ENCODE measurements around the gene PPM1F. TPM values are rescaled to one million over a fixed set of nuclear protein-coding genes. Genes with fewer than 3 reads are reported as not detected.

PPM1F gene
- total and polyA plus RNA-seq, 9 donors: 38.0 to 63.9 (median 53.6) TPM

DNA sequence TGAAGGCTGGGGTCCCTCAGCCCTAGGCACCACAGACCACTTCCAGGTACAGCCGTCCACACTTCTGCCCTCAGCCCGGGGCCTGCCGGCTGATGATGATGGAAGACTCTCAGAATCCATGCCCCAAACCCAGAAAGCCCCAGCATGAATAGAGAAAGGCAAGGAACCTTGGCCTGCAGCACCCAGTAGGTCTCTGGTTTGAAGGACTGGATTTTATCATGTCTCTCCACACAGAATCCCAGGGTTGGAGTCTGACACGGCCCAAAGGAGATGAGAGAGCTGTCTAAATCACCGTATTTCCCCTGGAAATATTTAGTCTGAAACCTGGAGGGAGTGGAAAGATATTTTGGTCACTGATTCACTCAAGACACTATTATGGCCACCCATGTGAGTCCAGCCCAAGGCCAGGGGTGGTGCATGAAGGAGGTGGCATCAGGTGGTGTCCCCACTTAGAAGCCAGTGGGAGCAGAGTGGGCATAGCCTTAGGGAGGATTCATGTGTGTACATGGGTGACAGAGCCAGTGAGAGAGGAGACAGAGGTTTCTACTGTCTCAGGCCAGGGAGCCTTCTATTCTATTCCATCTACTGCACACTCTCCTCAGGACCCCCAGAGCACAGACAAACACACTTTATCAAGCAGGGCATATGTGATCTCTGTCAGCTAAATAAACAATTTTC, 15.9 kb upstream of the PPM1F start:
- Histone ChIP-seq H3K4me1 (ENCODE audit: control insufficient read depth, insufficient read depth, low read length) (peaks cover 7% of the 10 kb centered on the region), H3K36me3 (ENCODE audit: control insufficient read depth, insufficient read depth, low read length) (peaks cover 94% of the 10 kb centered on the region), H3K9me3 (replicated peaks; ENCODE audit: control insufficient read depth, low read depth, low read length) (no peaks in the 10 kb centered on the region), H3K27ac (ENCODE audit: low read length) (no peak overlapping the region), H3K4me3 (ENCODE audit: low read length) (no peak overlapping the region), H3K27me3 (ENCODE audit: control insufficient read depth, insufficient read depth, low read length) (no peaks in the 10 kb centered on the region)
- no CpG with 5 or more reads among the region's 5 CpGs for WGBS (ENCODE audit: insufficient coverage)
- DNase-seq: no peak

DNA sequence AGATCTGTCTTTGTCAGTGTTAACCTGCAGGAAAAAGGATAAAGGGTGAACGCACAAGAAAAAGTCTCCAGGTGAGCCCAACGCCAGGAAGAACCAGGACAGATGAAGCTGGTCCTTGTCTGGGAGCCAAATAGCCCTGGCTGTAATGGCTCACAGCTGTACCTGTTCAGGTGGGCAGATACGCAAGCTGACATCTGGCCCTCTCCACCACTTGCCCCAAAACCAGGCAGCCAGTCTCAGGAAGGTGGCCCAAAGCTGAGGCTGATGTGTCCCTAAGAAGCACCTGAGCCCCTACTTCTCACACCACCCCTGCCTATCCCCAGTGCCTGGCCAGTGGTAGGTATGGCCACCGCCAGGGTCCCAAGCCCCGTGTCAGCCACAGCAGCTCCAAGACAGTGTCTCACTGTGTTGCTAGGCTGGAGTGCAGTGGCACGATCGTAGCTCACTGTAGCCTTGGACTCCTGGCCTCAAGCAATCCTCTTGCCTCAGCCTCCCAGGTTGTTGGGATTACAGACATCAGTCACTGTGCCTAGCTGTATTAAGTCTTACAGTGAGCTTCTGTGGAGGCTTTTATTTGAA, 15.1 kb upstream of the PPM1F start:
- H3K27me3 ChIP-seq (ENCODE audit: control insufficient read depth, insufficient read depth, low read length): no peaks in the 10 kb centered on the region
- H3K27ac ChIP-seq (ENCODE audit: low read length): no peak overlapping the region
- 96% methylated on average over 6 of the region's 7 CpGs for WGBS (ENCODE audit: insufficient coverage)
- no peak for DNase-seq
- H3K4me1 ChIP-seq (ENCODE audit: control insufficient read depth, insufficient read depth, low read length): peaks cover 7% of the 10 kb centered on the region
- no peaks in the 10 kb centered on the region for H3K9me3 ChIP-seq (replicated peaks; ENCODE audit: control insufficient read depth, low read depth, low read length)
- no peak overlapping the region for H3K4me3 ChIP-seq (ENCODE audit: low read length)
- peaks cover 94% of the 10 kb centered on the region for H3K36me3 ChIP-seq (ENCODE audit: control insufficient read depth, insufficient read depth, low read length)

DNA sequence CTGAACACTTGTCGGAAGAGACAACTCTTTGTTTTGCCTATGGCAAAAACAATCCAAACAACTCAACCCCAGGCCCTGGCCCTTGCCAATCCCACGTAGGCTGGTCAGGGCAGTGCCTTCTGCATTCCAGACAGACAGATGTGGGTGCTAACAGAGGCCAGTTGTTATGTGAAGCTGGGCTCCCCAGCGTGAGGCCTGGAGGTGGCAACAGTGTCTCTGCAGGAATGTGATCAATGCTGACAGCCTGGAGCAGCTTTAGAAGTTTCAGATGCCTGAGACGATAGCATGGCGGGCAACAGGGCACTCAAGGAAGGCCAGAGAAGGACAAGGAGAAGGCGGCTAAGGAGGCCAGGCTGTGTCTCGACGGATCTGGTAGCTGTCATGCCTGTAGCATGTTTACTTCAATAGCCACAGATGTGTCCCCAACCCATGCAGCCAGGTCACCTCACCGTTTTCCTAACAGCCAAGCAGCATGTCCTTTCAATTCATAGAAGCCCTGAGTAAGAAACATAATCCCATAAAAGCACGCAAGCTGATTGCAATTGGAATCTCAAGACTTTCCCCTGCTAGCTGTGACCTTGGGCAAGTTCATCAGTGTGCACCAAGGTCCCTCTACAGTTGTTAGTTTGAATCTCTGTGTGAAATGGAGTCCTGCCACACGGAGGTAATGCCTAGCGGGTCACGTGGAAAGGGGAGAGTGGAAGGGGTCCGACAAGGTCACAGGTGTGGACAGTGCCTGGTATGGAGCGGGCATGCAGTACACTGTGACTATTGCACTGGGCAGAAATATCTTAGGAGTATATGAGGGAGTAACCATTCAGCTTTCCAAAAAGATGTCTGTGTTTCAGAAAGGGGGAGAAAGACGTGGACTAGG, 14.2 kb upstream of the PPM1F start:
- H3K27me3 ChIP-seq (ENCODE audit: control insufficient read depth, insufficient read depth, low read length): no peaks in the 10 kb centered on the region
- H3K4me1 ChIP-seq (ENCODE audit: control insufficient read depth, insufficient read depth, low read length): peaks cover 7% of the 10 kb centered on the region
- 95% methylated on average over 14 of the region's 16 CpGs for WGBS (ENCODE audit: insufficient coverage)
- no peak overlapping the region for H3K27ac ChIP-seq (ENCODE audit: low read length)
- H3K4me3 ChIP-seq (ENCODE audit: low read length): no peak overlapping the region
- peaks cover 96% of the 10 kb centered on the region for H3K36me3 ChIP-seq (ENCODE audit: control insufficient read depth, insufficient read depth, low read length)
- H3K9me3 ChIP-seq (replicated peaks; ENCODE audit: control insufficient read depth, low read depth, low read length): no peaks in the 10 kb centered on the region
- no peak for DNase-seq

DNA sequence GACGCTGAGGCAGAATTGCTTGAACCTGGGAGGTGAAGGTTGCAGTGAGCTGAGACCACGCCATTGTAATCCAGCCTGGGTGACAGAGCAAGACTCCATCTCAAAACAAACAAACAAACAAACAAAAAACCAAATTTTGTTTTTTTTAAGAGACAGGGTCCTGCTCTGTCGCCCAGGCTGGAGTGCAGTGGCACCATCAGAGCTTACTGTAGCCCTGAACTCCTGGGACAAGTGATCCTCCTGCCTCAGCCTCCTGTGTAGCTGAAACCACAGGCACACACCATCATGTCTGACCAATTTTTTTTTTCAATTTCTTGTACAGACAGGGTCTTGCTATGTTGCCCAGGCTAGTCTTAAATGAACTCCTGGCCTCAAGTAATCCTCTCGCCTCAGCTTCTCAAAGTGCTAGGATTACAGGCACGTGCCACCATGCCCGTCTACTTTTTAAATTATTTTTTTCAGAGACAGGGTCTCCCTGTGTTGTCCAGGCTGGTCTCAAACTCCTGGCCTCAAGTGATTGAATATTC, 13.2 kb upstream of the PPM1F start:
- H3K9me3 ChIP-seq (replicated peaks; ENCODE audit: control insufficient read depth, low read depth, low read length): no peaks in the 10 kb centered on the region
- H3K27ac ChIP-seq (ENCODE audit: low read length): no peak overlapping the region
- H3K27me3 ChIP-seq (ENCODE audit: control insufficient read depth, insufficient read depth, low read length): no peaks in the 10 kb centered on the region
- no peak overlapping the region for H3K4me3 ChIP-seq (ENCODE audit: low read length)
- H3K36me3 ChIP-seq (ENCODE audit: control insufficient read depth, insufficient read depth, low read length): peaks cover 96% of the 10 kb centered on the region
- H3K4me1 ChIP-seq (ENCODE audit: control insufficient read depth, insufficient read depth, low read length): peaks cover 10% of the 10 kb centered on the region
- WGBS (ENCODE audit: insufficient coverage): 96% methylated on average over 4 of the region's 6 CpGs
- DNase-seq: no peak

DNA sequence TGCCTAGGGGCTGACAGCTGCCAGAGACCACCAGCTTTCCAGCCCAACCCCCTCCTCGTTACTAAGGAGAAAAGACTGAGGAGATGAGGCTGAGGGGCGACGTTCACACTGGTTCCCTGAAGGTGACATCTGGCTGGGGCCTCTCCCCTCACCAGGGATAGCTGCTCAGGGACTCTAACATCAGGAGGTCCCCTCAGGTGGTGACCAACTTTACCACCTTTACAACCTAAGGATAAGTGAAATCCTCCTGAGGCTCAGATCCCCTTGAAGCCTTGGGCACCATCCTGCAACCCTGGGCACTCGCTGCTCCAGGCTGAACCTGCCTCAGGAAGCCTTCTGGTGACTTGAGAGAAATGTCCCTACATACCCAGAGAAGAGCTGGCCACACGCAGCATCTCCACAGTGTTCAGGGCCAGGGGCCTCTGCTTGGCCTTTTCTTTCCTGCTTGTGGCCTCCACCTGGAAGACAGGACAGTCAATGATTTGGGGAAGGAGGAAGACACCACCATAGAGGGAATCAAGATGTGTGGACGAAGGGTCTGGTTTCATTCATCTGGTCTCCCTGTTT, 12.4 kb upstream of the PPM1F start:
- Histone ChIP-seq H3K27ac (ENCODE audit: low read length) (no peak overlapping the region), H3K9me3 (replicated peaks; ENCODE audit: control insufficient read depth, low read depth, low read length) (no peaks in the 10 kb centered on the region), H3K36me3 (ENCODE audit: control insufficient read depth, insufficient read depth, low read length) (peaks cover 95% of the 10 kb centered on the region), H3K4me1 (ENCODE audit: control insufficient read depth, insufficient read depth, low read length) (peaks cover 18% of the 10 kb centered on the region), H3K27me3 (ENCODE audit: control insufficient read depth, insufficient read depth, low read length) (no peaks in the 10 kb centered on the region), H3K4me3 (ENCODE audit: low read length) (no peak overlapping the region)
- no peak for DNase-seq
- WGBS (ENCODE audit: insufficient coverage): 100% methylated on average over 1 of the region's 6 CpGs

DNA sequence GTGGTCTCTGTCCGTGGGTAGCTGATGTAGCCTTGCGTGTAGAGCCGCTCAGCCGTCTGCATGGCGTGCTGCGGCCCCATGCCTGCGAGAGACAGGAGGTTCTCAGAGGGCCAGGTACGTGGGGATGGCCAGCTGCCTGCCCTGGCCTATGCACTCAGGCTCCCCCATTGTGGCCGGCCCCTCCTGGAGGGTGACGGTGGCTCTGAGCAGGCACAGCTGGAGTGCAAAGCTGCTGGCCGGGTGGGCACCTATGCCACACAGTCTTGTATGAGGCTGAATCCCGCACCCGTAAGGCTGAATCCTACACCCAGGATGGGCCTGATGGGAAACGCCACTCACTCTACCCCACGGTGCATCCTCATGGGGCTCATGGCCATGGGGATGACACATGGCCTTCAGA, 11.6 kb upstream of the PPM1F start:
- H3K27ac ChIP-seq (ENCODE audit: low read length): no peak overlapping the region
- no peaks in the 10 kb centered on the region for H3K27me3 ChIP-seq (ENCODE audit: control insufficient read depth, insufficient read depth, low read length)
- no peak overlapping the region for H3K4me3 ChIP-seq (ENCODE audit: low read length)
- 96% methylated on average over 13 of the region's 15 CpGs for WGBS (ENCODE audit: insufficient coverage)
- DNase-seq: no peak
- H3K9me3 ChIP-seq (replicated peaks; ENCODE audit: control insufficient read depth, low read depth, low read length): no peaks in the 10 kb centered on the region
- H3K36me3 ChIP-seq (ENCODE audit: control insufficient read depth, insufficient read depth, low read length): peaks cover 95% of the 10 kb centered on the region
- H3K4me1 ChIP-seq (ENCODE audit: control insufficient read depth, insufficient read depth, low read length): peaks cover 21% of the 10 kb centered on the region

DNA sequence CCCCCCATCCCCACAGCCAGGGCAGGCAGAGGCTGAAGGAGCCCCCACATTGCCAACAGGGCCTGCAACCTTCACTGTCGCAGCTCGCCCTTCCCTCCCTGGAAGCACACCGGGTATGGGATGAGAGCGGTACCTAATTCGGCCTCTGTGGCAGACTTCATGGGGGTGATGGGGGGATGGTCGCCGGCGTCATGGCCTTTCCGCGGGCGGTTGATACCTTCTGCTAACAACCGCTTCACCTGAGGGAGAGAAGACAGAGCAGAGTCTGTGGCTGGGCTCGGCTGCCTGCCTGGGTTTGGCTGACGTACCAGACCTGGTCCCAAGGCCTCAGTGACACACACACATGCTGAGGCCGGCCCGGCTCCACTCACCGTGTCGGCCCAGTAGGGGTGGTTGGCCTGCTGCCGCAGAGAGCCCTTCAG, 11.2 kb upstream of the PPM1F start:
- Histone ChIP-seq H3K27ac (ENCODE audit: low read length) (no peak overlapping the region), H3K4me1 (ENCODE audit: control insufficient read depth, insufficient read depth, low read length) (peaks cover 21% of the 10 kb centered on the region), H3K27me3 (ENCODE audit: control insufficient read depth, insufficient read depth, low read length) (no peaks in the 10 kb centered on the region), H3K4me3 (ENCODE audit: low read length) (no peak overlapping the region), H3K9me3 (replicated peaks; ENCODE audit: control insufficient read depth, low read depth, low read length) (no peaks in the 10 kb centered on the region), H3K36me3 (ENCODE audit: control insufficient read depth, insufficient read depth, low read length) (peaks cover 96% of the 10 kb centered on the region)
- 94% methylated on average over 14 of the region's 19 CpGs for WGBS (ENCODE audit: insufficient coverage)
- DNase-seq: no peak

DNA sequence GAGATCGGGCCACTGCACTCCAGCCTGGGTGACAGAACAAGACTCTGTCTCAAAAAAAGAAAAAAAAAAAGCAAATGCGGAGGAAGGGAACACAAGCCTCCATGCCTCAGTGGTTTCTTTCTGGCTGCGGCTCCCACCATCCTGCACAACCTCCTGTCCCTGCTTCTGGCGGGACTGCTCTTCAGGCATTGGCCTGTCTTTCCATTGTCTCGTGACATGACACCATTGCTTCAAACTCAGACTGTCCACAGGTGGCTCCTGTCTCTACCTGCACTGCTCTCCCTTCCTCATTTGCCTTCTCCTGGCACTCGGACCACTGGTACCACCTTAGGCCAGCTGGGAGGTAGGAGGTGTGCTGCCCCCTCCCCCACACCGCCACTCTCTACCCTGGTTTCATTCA, 10.6 kb upstream of the PPM1F start:
- 94% methylated on average over 7 of the region's 7 CpGs for WGBS (ENCODE audit: insufficient coverage)
- Histone ChIP-seq H3K36me3 (ENCODE audit: control insufficient read depth, insufficient read depth, low read length) (peaks cover 96% of the 10 kb centered on the region), H3K27me3 (ENCODE audit: control insufficient read depth, insufficient read depth, low read length) (no peaks in the 10 kb centered on the region), H3K9me3 (replicated peaks; ENCODE audit: control insufficient read depth, low read depth, low read length) (no peaks in the 10 kb centered on the region), H3K4me3 (ENCODE audit: low read length) (no peak overlapping the region), H3K4me1 (ENCODE audit: control insufficient read depth, insufficient read depth, low read length) (peaks cover 21% of the 10 kb centered on the region), H3K27ac (ENCODE audit: low read length) (no peak overlapping the region)
- DNase-seq: no peak

DNA sequence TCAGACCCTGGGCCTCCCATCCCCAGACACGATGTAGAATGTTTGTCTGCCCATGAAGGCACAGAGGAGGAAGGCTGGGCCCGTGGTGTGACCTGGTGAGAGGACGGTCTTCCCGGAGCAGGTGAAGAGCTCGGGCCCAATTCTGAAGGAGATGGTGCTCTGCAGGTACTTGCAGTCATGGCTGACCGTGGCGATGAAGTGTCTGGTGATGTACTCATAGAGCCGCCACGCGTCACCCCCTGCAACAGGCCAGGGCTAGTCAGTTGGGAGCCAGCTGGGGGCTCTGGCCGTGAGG, 10.0 kb upstream of the PPM1F start:
- WGBS (ENCODE audit: insufficient coverage): 93% methylated on average over 11 of the region's 11 CpGs
- no peak overlapping the region for H3K27ac ChIP-seq (ENCODE audit: low read length)
- no peaks in the 10 kb centered on the region for H3K27me3 ChIP-seq (ENCODE audit: control insufficient read depth, insufficient read depth, low read length)
- H3K4me1 ChIP-seq (ENCODE audit: control insufficient read depth, insufficient read depth, low read length): peaks cover 18% of the 10 kb centered on the region
- no peak for DNase-seq
- H3K36me3 ChIP-seq (ENCODE audit: control insufficient read depth, insufficient read depth, low read length): peaks cover 90% of the 10 kb centered on the region
- H3K9me3 ChIP-seq (replicated peaks; ENCODE audit: control insufficient read depth, low read depth, low read length): no peaks in the 10 kb centered on the region
- no peak overlapping the region for H3K4me3 ChIP-seq (ENCODE audit: low read length)

Data from muscle of leg (tissue), 11 donors.